Adrenal gland (tissue), 12 donors: ENCODE results near the gene KCNAB2. TPM values are rescaled to one million over a fixed set of nuclear protein-coding genes. Genes with fewer than 3 reads are reported as not detected.
"Not testable (repeated sequence)": the region's sequence is repeated elsewhere in the genome, so short reads cannot be mapped to it uniquely, and the experiment has no call there.

Source experiments
- DNase-seq, 7 donors: peaks; one replicate each; pipeline ENCODE4 v3.0.0-alpha.2; 2019 to 2020
- H3K27ac ChIP-seq, 5 donors: fragments of 200-600 bp; sonication (generic) in 4 of 5; 1 replicate in 3 of 5; 2 replicates in 2 of 5; pipeline versions ENCODE4 v1.5.1 to v1.8.0; 2016 to 2020; ENCODE audit warnings: mild to moderate bottlenecking in 1 of 5
- H3K27me3 ChIP-seq: fragments of 200-600 bp; 2 replicates; pipeline ENCODE4 v1.8.0; 2021
- H3K36me3 ChIP-seq, 2 donors: fragments of 200-600 bp; replicated peaks in 1 of 2; 1 replicate in 1 of 2; 2 replicates in 1 of 2; pipeline versions ENCODE4 v1.5.1 to v1.8.0; 2018 to 2022
- H3K4me1 ChIP-seq, 2 donors: fragments of 200-600 bp; replicated peaks in 1 of 2; 1 replicate in 1 of 2; 2 replicates in 1 of 2; pipeline versions ENCODE4 v1.5.1 to v1.8.0; 2018 to 2021
- H3K4me3 ChIP-seq, 4 donors: fragments of 200-600 bp; sonication (generic) in 3 of 4; one replicate each; pipeline ENCODE4 v1.5.1; 2016 to 2018
- H3K9me3 ChIP-seq, 3 donors: fragments of 200-600 bp; sonication (generic) in 1 of 3; replicated peaks in 1 of 3; 1 replicate in 2 of 3; 2 replicates in 1 of 3; pipeline versions ENCODE4 v1.5.1 to v1.8.0; 2016 to 2021
- POLR2A ChIP-seq, 2 donors: fragments of 450-650 bp; IDR thresholded peaks; one replicate each; pipeline ENCODE4 v1.6.1; 2017; ENCODE audit warnings: antibody characterized with exemption in 2 of 2, mild to moderate bottlenecking in 2 of 2, moderate library complexity in 1 of 2
- WGBS, 4 donors: extraction: QIAGEN DNeasy Blood & Tissue Kit in 2 of 4; methylation state at CpG; one replicate each; pipeline versions ENCODE4 v1.1.5 to v1.1.7; 2013 to 2017; 5-methylcytosine and 5-hydroxymethylcytosine counted together
- intact Hi-C, 2 donors: fragments of 100-400 bp; cut with DNase I; formaldehyde crosslinking; loops; one replicate each; pipeline versions ENCODE4 v1.14.1 to v1.15.0; 2022 to 2023
- polyA plus RNA-seq, 3 donors: library from polyadenylated mRNA; stranded (reverse); fragments of 200-250 nt in 2 of 3; fragments of 350-450 nt in 1 of 3; fragmentation: Illumina TruSeq in 1 of 3; extraction: RNeasy Lipid Tissue Mini Kit (QIAGEN cat#74804) in 1 of 3; gene quantifications; one replicate each; pipeline ENCODE4 v1.2.3, GENCODE V29; 2013 to 2014
- total RNA-seq, 9 donors: library from RNA; depleted of rRNA in 4 of 9; stranded (reverse); fragments of >200 nt in 4 of 9; fragments of 120-200 nt in 1 of 9; fragmentation: NEBNext Ultra II Directional in 1 of 9; extraction: Animal tissue kit (Norgen Biotek cat#: 25700) in 1 of 9; gene quantifications; one replicate each; pipeline versions ENCODE4 v1.1.0 to v1.2.4, GENCODE V29; 2013 to 2023
- TF ChIP-seq, protein P1 (sequence below), 6 experiments: fragments of 450-650 bp in 4 of 6; fragments of 200-600 bp in 2 of 6; sonication (generic) in 1 of 6; IDR thresholded peaks; 1 replicate in 5 of 6; 2 replicates in 1 of 6; pipeline versions ENCODE4 v1.5.1 to v1.8.0; 2016 to 2021; ENCODE audit warnings: antibody characterized with exemption in 6 of 6, mild to moderate bottlenecking in 2 of 6, moderate library complexity in 1 of 6
- donor health status: healthy with polysubstance abuse.
- donor health status: Bipolar disorder and iron deficiency.
- donor health status: DM: yes; HTN: yes; CAD: no.
- donor health status: DM: no; HTN: no; CAD: no.
- donor health status: DM: no; HTN: no; CAD: no.
- donor health status: DM: yes; HTN: yes; CAD: no.

Gene KCNAB2
- total and polyA plus RNA-seq, 12 donors, result 2.2 to 48.0 (median 16.8) TPM

GRCh38 chr1:6013491-6013890 is 32.2 kb upstream of the KCNAB2 start:
- no peaks in the 10 kb centered on the region for H3K36me3 ChIP-seq
- TF ChIP-seq, protein P1, sequence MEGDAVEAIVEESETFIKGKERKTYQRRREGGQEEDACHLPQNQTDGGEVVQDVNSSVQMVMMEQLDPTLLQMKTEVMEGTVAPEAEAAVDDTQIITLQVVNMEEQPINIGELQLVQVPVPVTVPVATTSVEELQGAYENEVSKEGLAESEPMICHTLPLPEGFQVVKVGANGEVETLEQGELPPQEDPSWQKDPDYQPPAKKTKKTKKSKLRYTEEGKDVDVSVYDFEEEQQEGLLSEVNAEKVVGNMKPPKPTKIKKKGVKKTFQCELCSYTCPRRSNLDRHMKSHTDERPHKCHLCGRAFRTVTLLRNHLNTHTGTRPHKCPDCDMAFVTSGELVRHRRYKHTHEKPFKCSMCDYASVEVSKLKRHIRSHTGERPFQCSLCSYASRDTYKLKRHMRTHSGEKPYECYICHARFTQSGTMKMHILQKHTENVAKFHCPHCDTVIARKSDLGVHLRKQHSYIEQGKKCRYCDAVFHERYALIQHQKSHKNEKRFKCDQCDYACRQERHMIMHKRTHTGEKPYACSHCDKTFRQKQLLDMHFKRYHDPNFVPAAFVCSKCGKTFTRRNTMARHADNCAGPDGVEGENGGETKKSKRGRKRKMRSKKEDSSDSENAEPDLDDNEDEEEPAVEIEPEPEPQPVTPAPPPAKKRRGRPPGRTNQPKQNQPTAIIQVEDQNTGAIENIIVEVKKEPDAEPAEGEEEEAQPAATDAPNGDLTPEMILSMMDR (IDR thresholded peaks at IDR 0.05), result no peak
- TF ChIP-seq POLR2A (IDR thresholded peaks at IDR 0.05), result no peak
- H3K4me1 ChIP-seq, result no peaks in the 10 kb centered on the region
- H3K27me3 ChIP-seq, result no peaks in the 10 kb centered on the region
- no peak overlapping the region for H3K27ac ChIP-seq
- 83 to 94% (median 92%) methylated on average over 6 to 12 of the region's 12 CpGs for WGBS, 4 donors
- intact Hi-C loops, result no loop called here
- H3K9me3 ChIP-seq, result no peaks in the 10 kb centered on the region
- no peak overlapping the region for H3K4me3 ChIP-seq
- DNase-seq, result no peak

DNA sequence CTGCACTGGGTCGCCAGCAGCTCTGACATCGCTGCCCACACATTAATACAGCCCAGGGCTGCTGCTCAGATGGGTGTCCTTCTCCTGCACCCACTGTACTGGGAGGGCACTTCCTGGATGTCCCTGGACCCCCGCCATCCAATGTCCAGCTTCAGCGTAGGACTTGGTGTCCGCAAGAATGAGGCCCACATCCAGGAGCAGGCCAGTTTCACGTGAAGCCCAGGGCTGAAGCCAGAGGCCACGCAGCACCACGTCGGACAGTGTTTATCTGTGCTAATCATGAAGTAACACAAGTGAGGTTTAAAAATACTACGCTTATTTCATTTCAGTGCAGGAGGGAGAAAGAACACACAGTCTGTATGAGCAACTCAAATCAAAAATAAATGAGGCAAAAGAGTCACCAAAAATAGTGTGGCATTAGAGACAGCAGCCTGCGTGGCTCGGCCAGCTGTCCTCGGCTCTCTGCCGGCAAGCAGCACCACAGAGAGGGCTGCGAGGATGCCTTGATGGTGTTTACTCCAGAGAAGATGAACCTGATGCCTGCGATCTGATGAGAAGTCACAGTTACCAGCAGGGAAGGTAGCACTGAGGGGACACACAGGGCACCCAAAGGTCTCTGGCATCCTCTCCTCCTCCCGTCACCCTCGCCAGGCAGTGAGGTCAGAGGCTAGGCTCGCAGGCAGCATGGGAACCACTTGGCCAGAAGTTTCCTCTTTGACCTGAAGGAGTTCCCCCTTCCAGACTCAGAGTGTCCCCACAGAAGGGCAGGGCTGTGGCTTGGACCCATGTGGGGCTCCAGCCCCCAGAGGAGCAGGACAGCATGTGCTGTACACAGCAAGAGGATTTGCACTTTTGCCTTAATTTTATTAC is 31.3 kb upstream of the KCNAB2 start:
- Histone ChIP-seq H3K4me1 (no peaks in the 10 kb centered on the region), H3K27ac (no peak overlapping the region), H3K27me3 (no peaks in the 10 kb centered on the region), H3K4me3 (no peak overlapping the region), H3K9me3 (no peaks in the 10 kb centered on the region), H3K36me3 (no peaks in the 10 kb centered on the region)
- intact Hi-C loops, result no loop called here
- TF ChIP-seq POLR2A (IDR thresholded peaks at IDR 0.05), result no peak
- TF ChIP-seq, protein P1 (IDR thresholded peaks at IDR 0.05), result no peak
- no peak for DNase-seq
- 88 to 90% (median 89%) methylated on average over 17 to 19 of the region's 19 CpGs for WGBS, 4 donors

- no peaks in the 10 kb centered on the region for H3K27me3 ChIP-seq
- H3K9me3 ChIP-seq, result no peaks in the 10 kb centered on the region
- no peaks in the 10 kb centered on the region for H3K4me1 ChIP-seq
- intact Hi-C loops, result no loop called here
- no peak overlapping the region for H3K4me3 ChIP-seq
- no peak for DNase-seq
- no peak overlapping the region for H3K27ac ChIP-seq
- whole genome bisulfite sequencing, 4 donors, result 83 to 92% (median 88%) methylated on average over 18 to 21 of the region's 21 CpGs
- no peaks in the 10 kb centered on the region for H3K36me3 ChIP-seq
- TF ChIP-seq, protein P1 (IDR thresholded peaks at IDR 0.05), result no peak
- TF ChIP-seq POLR2A (IDR thresholded peaks at IDR 0.05), result no peak
Observed at GRCh38 chr1:6016191-6016865, 29.4 kb upstream of the KCNAB2 start.

DNA sequence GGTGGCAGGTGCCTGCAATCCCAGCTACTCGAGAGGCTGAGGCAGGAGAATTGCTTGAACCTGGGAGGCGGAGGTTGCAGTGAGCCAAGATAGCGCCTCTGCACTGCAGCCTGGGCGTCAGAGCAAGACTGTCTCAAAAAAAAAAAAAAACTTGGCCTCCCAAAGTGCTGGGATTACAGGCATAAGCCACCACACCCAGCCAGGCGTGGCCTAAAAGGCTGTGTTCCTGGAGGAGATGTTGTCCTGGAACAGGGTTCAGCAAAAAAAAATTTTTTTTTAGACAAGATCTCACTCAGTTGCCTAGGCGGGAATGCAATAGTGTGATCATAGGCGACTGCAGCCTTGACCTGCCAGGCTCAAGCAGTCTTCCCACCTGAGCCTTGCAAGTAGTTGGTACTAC is 28.0 kb upstream of the KCNAB2 start:
- WGBS, 4 donors, result 88 to 95% (median 93%) methylated on average over 7 of the region's 7 CpGs
- H3K9me3 ChIP-seq, H3K4me3 ChIP-seq, H3K27me3 ChIP-seq, DNase-seq, intact Hi-C loops, H3K36me3 ChIP-seq, H3K4me1 ChIP-seq, H3K27ac ChIP-seq: not testable (repeated sequence)
